Measurements from ENCODE around the gene RAD51B.

Gene RAD51B

DNA sequence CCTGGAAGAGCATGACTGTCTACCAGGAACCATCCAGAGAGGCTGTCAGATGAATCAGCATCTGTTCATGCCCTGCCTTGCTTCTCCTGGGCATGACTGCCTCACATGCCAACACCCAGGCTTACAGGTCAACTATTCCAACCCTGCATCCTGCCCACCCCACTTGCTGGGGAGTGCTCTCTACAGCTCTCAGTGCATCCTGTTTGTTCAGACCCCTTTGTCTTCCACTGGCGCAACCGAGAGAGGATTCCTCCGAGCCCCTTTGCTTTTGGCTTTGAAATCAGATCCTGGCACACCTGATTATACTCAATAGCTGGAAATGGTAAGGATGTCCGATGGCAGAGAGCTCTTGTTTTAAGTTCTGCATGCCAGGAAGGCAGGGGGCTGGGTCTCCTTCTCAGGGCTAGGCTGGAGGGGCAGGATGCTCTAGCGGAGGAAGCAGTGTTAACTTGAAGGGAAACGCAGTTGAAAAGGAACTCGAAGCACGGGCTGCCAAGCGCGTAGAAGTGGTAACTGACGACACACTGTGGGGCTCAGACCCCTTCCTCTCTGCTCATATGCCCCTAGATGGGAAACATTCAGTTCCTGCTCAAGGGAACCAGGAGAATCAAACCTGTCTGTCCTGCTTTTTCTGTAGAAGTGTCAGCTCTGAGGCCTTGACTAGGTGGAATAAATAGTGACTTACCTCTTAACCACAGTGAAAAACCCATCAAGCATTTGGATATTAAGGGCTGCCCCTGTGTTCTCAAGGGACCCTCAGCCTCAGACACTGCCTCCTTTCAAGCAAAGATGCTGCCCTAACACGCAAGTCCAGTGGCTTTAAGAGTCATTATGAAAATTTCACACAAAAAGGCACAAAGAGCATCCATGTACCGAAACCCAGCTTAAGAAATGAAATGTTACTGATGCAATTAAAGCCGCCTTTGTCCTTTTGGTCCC lies 675.8 kb downstream of the RAD51B start:
- H3K36me3 ChIP-seq (ENCODE audit: control insufficient read depth, insufficient read depth, low read length) = no peaks in the 10 kb centered on the region
- no CpG with 5 or more reads among the region's 14 CpGs for WGBS (ENCODE audit: extremely low coverage, insufficient coverage, low lambda C conversion rate)
- H3K79me2 ChIP-seq (ENCODE audit: control insufficient read depth, insufficient read depth, low read length) = no peaks in the 10 kb centered on the region
- H3K56ac ChIP-seq (ENCODE audit: low read length) = no peak overlapping the region
- no peak for DNase-seq
- H3K4me2 ChIP-seq (ENCODE audit: low read length) = no peak overlapping the region
- no peak overlapping the region for H2AK5ac ChIP-seq (ENCODE audit: low read length)
- no peak overlapping the region for H3K4ac ChIP-seq (ENCODE audit: low read depth, low read length)
- H3K4me3 ChIP-seq (ENCODE audit: low read length) = no peak overlapping the region
- H3K27ac ChIP-seq (ENCODE audit: low read depth, low read length) = no peak overlapping the region
- H3K9ac ChIP-seq (ENCODE audit: low read length) = no peak overlapping the region
- no peak overlapping the region for H2BK15ac ChIP-seq (replicated peaks; ENCODE audit: low read depth)
- H2BK5ac ChIP-seq (ENCODE audit: low read length) = no peak overlapping the region
- H4K8ac ChIP-seq (ENCODE audit: low read depth, low read length) = no peak overlapping the region
- no peaks in the 10 kb centered on the region for H3K79me1 ChIP-seq (ENCODE audit: low read length)
- no peak overlapping the region for H3K18ac ChIP-seq (ENCODE audit: low read length)
- no peak overlapping the region for H4K5ac ChIP-seq (ENCODE audit: low read length)
- H2BK120ac ChIP-seq (ENCODE audit: low read depth, low read length) = no peak overlapping the region
- no peaks in the 10 kb centered on the region for H3K27me3 ChIP-seq (ENCODE audit: insufficient read depth, low read length, poor library complexity)
- peaks cover 2% of the 10 kb centered on the region for H3K4me1 ChIP-seq (ENCODE audit: control insufficient read depth, low read depth, low read length)
- no peak overlapping the region for H3K23ac ChIP-seq (ENCODE audit: low read length)

GRCh38 chr14:68497011-68497410 lies 677.4 kb downstream of the RAD51B start:
- Histone ChIP-seq H2BK15ac (replicated peaks; ENCODE audit: low read depth) (no peak overlapping the region), H3K79me1 (ENCODE audit: low read length) (no peaks in the 10 kb centered on the region), H3K18ac (ENCODE audit: low read length) (no peak overlapping the region), H3K4ac (ENCODE audit: low read depth, low read length) (no peak overlapping the region), H3K27ac (ENCODE audit: low read depth, low read length) (no peak overlapping the region), H3K9ac (ENCODE audit: low read length) (no peak overlapping the region), H4K5ac (ENCODE audit: low read length) (no peak overlapping the region), H3K4me3 (ENCODE audit: low read length) (no peak overlapping the region), H2BK5ac (ENCODE audit: low read length) (no peak overlapping the region), H3K27me3 (ENCODE audit: insufficient read depth, low read length, poor library complexity) (no peaks in the 10 kb centered on the region), H3K79me2 (ENCODE audit: control insufficient read depth, insufficient read depth, low read length) (no peaks in the 10 kb centered on the region), H3K4me1 (ENCODE audit: control insufficient read depth, low read depth, low read length) (peaks cover 2% of the 10 kb centered on the region), H2AK5ac (ENCODE audit: low read length) (no peak overlapping the region), H3K36me3 (ENCODE audit: control insufficient read depth, insufficient read depth, low read length) (no peaks in the 10 kb centered on the region), H4K8ac (ENCODE audit: low read depth, low read length) (no peak overlapping the region), H3K23ac (ENCODE audit: low read length) (no peak overlapping the region), H3K4me2 (ENCODE audit: low read length) (no peak overlapping the region), H3K56ac (ENCODE audit: low read length) (no peak overlapping the region), H2BK120ac (ENCODE audit: low read depth, low read length) (no peak overlapping the region)
- DNase-seq = no peak
- no CpG with 5 or more reads among the region's 2 CpGs for WGBS (ENCODE audit: extremely low coverage, insufficient coverage, low lambda C conversion rate)

DNA sequence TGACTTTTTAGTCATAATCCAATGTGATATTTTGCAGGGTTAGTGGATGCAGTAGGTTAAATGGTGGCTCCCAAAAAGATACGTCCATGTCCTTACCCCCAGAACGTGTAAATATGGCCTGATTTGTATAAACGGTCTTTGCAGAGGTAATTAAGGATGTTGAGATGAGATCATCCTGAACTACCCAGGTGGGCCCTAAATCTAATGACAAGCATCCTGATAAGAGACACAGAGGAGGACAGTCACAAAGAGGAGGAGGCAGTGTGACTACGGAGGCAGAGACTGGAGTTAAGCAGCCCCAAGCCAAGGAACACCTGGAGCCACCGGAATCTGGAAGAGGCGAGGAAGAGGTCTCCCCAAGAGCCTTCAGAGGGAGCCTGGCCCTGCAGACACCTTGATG lies 679.9 kb downstream of the RAD51B start:
- no peak overlapping the region for H2BK5ac ChIP-seq (ENCODE audit: low read length)
- DNase-seq = peak; percentile 65
- no peak overlapping the region for H3K4me2 ChIP-seq (ENCODE audit: low read length)
- no peak overlapping the region for H3K56ac ChIP-seq (ENCODE audit: low read length)
- no peak overlapping the region for H3K27ac ChIP-seq (ENCODE audit: low read depth, low read length)
- H3K4ac ChIP-seq (ENCODE audit: low read depth, low read length) = no peak overlapping the region
- H3K79me1 ChIP-seq (ENCODE audit: low read length) = no peaks in the 10 kb centered on the region
- H2BK120ac ChIP-seq (ENCODE audit: low read depth, low read length) = no peak overlapping the region
- no peaks in the 10 kb centered on the region for H3K36me3 ChIP-seq (ENCODE audit: control insufficient read depth, insufficient read depth, low read length)
- no peaks in the 10 kb centered on the region for H3K79me2 ChIP-seq (ENCODE audit: control insufficient read depth, insufficient read depth, low read length)
- H3K23ac ChIP-seq (ENCODE audit: low read length) = no peak overlapping the region
- no peak overlapping the region for H4K8ac ChIP-seq (ENCODE audit: low read depth, low read length)
- no peak overlapping the region for H2AK5ac ChIP-seq (ENCODE audit: low read length)
- no CpG with 5 or more reads among the region's 6 CpGs for WGBS (ENCODE audit: extremely low coverage, insufficient coverage, low lambda C conversion rate)
- H3K27me3 ChIP-seq (ENCODE audit: insufficient read depth, low read length, poor library complexity) = no peaks in the 10 kb centered on the region
- H4K5ac ChIP-seq (ENCODE audit: low read length) = no peak overlapping the region
- no peak overlapping the region for H3K4me3 ChIP-seq (ENCODE audit: low read length)
- no peak overlapping the region for H3K18ac ChIP-seq (ENCODE audit: low read length)
- H3K9ac ChIP-seq (ENCODE audit: low read length) = no peak overlapping the region
- no peak overlapping the region for H2BK15ac ChIP-seq (replicated peaks; ENCODE audit: low read depth)
- peaks cover 5% of the 10 kb centered on the region for H3K4me1 ChIP-seq (ENCODE audit: control insufficient read depth, low read depth, low read length)

DNA sequence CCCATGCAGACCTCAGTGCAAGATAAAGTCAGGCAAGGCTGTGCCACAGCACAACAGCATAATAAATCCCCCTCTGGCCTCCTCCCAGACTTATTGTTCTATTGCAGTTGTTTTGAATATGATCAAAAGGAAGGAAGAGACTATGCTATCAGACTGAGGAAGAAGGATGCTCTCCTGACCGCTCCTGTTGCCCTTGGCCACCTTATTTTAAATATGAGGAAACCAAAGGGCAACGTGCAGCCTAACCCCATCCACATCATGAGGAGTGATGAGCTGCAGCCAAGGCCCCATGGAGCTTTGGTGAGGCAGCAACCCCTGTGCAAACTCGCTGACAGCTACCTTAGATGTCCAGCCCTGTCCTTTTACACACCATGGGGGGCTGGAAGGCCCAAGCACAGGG lies 681.6 kb downstream of the RAD51B start:
- Histone ChIP-seq H3K4me3 (ENCODE audit: low read length) (no peak overlapping the region), H3K27me3 (ENCODE audit: insufficient read depth, low read length, poor library complexity) (no peaks in the 10 kb centered on the region), H3K79me1 (ENCODE audit: low read length) (no peaks in the 10 kb centered on the region), H3K4me2 (ENCODE audit: low read length) (no peak overlapping the region), H3K56ac (ENCODE audit: low read length) (no peak overlapping the region), H3K79me2 (ENCODE audit: control insufficient read depth, insufficient read depth, low read length) (no peaks in the 10 kb centered on the region), H3K23ac (ENCODE audit: low read length) (no peak overlapping the region), H3K36me3 (ENCODE audit: control insufficient read depth, insufficient read depth, low read length) (no peaks in the 10 kb centered on the region), H4K8ac (ENCODE audit: low read depth, low read length) (no peak overlapping the region), H3K9ac (ENCODE audit: low read length) (no peak overlapping the region), H2BK5ac (ENCODE audit: low read length) (no peak overlapping the region), H4K5ac (ENCODE audit: low read length) (no peak overlapping the region), H3K18ac (ENCODE audit: low read length) (no peak overlapping the region), H3K4me1 (ENCODE audit: control insufficient read depth, low read depth, low read length) (peaks cover 8% of the 10 kb centered on the region), H2BK120ac (ENCODE audit: low read depth, low read length) (no peak overlapping the region), H2BK15ac (replicated peaks; ENCODE audit: low read depth) (no peak overlapping the region), H3K4ac (ENCODE audit: low read depth, low read length) (no peak overlapping the region), H2AK5ac (ENCODE audit: low read length) (no peak overlapping the region), H3K27ac (ENCODE audit: low read depth, low read length) (no peak overlapping the region)
- no CpG with 5 or more reads among the region's 3 CpGs for WGBS (ENCODE audit: extremely low coverage, insufficient coverage, low lambda C conversion rate)
- no peak for DNase-seq

DNA sequence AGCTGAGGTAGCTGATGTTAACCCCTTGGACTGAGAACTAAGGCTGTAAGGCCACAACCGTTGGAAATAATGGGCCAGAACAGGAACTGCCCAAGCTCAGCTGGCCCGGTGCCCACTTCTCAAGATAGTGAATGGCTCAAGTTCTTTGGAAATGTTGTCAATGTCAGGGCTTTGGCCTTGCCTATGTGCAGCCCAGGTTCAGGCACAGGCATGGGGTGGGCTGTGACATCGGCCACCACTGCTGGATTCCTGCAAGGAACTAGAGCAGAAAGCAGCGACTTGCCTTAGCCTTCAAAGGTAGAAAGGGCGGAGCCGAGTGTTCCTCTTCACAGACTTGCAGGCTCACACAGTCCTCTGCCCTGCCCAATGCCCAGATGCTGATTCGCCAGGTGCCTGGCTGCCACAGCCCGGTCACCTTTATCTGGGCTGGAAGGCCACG lies 682.1 kb downstream of the RAD51B start:
- H3K4me1 ChIP-seq (ENCODE audit: control insufficient read depth, low read depth, low read length) = peaks cover 8% of the 10 kb centered on the region
- no CpG with 5 or more reads among the region's 9 CpGs for WGBS (ENCODE audit: extremely low coverage, insufficient coverage, low lambda C conversion rate)

More for the DNA sequence above, 682.1 kb downstream of the RAD51B start:
- H3K18ac ChIP-seq (ENCODE audit: low read length) = no peak overlapping the region
- no peak overlapping the region for H2BK5ac ChIP-seq (ENCODE audit: low read length)
- H3K36me3 ChIP-seq (ENCODE audit: control insufficient read depth, insufficient read depth, low read length) = no peaks in the 10 kb centered on the region
- no peaks in the 10 kb centered on the region for H3K79me1 ChIP-seq (ENCODE audit: low read length)
- no peaks in the 10 kb centered on the region for H3K79me2 ChIP-seq (ENCODE audit: control insufficient read depth, insufficient read depth, low read length)
- H3K27ac ChIP-seq (ENCODE audit: low read depth, low read length) = no peak overlapping the region
- no peak overlapping the region for H3K4ac ChIP-seq (ENCODE audit: low read depth, low read length)
- no peak overlapping the region for H3K23ac ChIP-seq (ENCODE audit: low read length)
- H2BK120ac ChIP-seq (ENCODE audit: low read depth, low read length) = no peak overlapping the region
- no peak overlapping the region for H2AK5ac ChIP-seq (ENCODE audit: low read length)
- H3K4me2 ChIP-seq (ENCODE audit: low read length) = no peak overlapping the region
- no peaks in the 10 kb centered on the region for H3K27me3 ChIP-seq (ENCODE audit: insufficient read depth, low read length, poor library complexity)
- H3K4me3 ChIP-seq (ENCODE audit: low read length) = no peak overlapping the region
- H4K8ac ChIP-seq (ENCODE audit: low read depth, low read length) = no peak overlapping the region
- H4K5ac ChIP-seq (ENCODE audit: low read length) = no peak overlapping the region
- DNase-seq = no peak
- H3K56ac ChIP-seq (ENCODE audit: low read length) = no peak overlapping the region
- H3K9ac ChIP-seq (ENCODE audit: low read length) = no peak overlapping the region
- no peak overlapping the region for H2BK15ac ChIP-seq (replicated peaks; ENCODE audit: low read depth)
